K562 (cell line): ENCODE data around the gene RASSF3.

ENCODE experiments used
- CBX2 ChIP-seq: fragments of 200-600 bp; sonication (generic); IDR thresholded peaks from one replicate; pipeline ENCODE4 v1.6.1; 2012; ENCODE audit warnings: mild to moderate bottlenecking, low read length, inconsistent platforms; ENCODE audit not compliant: insufficient read depth, poor library complexity, severe bottlenecking
- CHCHD3 ChIP-seq: fragments of 250-450 bp; sonication (Bioruptor Pico); IDR thresholded peaks from 2 replicates; pipeline ENCODE4 v2.1.2; 2022; ENCODE audit warnings: mild to moderate bottlenecking
- FOXJ3 ChIP-seq: sonication (generic); formaldehyde crosslinking; IDR thresholded peaks from 2 replicates; pipeline ENCODE4 v1.4.0; 2020; ENCODE audit warnings: mild to moderate bottlenecking, missing genetic modification reagents
- GABPA ChIP-seq: fragments of 200-800 bp; sonication (Bioruptor generic); conservative IDR thresholded peaks from 2 replicates; pipeline ENCODE4 v1.6.1; 2016; ENCODE audit warnings: low read depth, missing genetic modification characterization, missing compliant biosample characterization
- NFIC ChIP-seq: fragments of 450-650 bp; IDR thresholded peaks from 2 replicates; pipeline ENCODE4 v1.6.1; 2017; ENCODE audit warnings: mild to moderate bottlenecking, inconsistent platforms
- NONO ChIP-seq, 2 experiments: fragments of 200-400 bp in 1 of 2; fragments of 450-650 bp in 1 of 2; formaldehyde crosslinking in 1 of 2; IDR thresholded peaks; 2 replicates each; pipeline ENCODE4 v1.6.1; 2017; ENCODE audit warnings: low read depth in 2 of 2, mild to moderate bottlenecking in 2 of 2, moderate library complexity in 2 of 2, low read length in 1 of 2
- PHB2 ChIP-seq: fragments of 450-650 bp; IDR thresholded peaks from 2 replicates; pipeline ENCODE4 v1.6.1; 2017; ENCODE audit warnings: low read depth
- POLR2A ChIP-seq: fragments of 450-650 bp; conservative IDR thresholded peaks from 2 replicates; pipeline ENCODE4 v1.6.1; 2016
- POLR2AphosphoS5 ChIP-seq: IDR thresholded peaks from 2 replicates; pipeline ENCODE4 v1.6.1; 2011; ENCODE audit warnings: mild to moderate bottlenecking, low read depth, low read length, moderate library complexity; ENCODE audit not compliant: control insufficient read depth, insufficient read depth
- POLR3A ChIP-seq: IDR thresholded peaks from 2 replicates; pipeline ENCODE4 v1.6.1; 2011; ENCODE audit warnings: borderline replicate concordance, mild to moderate bottlenecking, moderate library complexity; ENCODE audit not compliant: insufficient read length, insufficient read depth; ENCODE audit errors: extremely low read depth
- PYGO2 ChIP-seq: fragments of 450-650 bp; IDR thresholded peaks from 2 replicates; pipeline ENCODE4 v1.6.1; 2016; ENCODE audit warnings: mild to moderate bottlenecking, missing genetic modification characterization, moderate library complexity, missing compliant biosample characterization
- SIX5 ChIP-seq, 2 experiments: IDR thresholded peaks; 2 replicates each; pipeline ENCODE4 v1.6.1; 2011; ENCODE audit warnings: low read length in 2 of 2, borderline replicate concordance in 1 of 2, low read depth in 1 of 2, mild to moderate bottlenecking in 1 of 2, moderate library complexity in 1 of 2; ENCODE audit not compliant: insufficient read depth in 1 of 2

DNA sequence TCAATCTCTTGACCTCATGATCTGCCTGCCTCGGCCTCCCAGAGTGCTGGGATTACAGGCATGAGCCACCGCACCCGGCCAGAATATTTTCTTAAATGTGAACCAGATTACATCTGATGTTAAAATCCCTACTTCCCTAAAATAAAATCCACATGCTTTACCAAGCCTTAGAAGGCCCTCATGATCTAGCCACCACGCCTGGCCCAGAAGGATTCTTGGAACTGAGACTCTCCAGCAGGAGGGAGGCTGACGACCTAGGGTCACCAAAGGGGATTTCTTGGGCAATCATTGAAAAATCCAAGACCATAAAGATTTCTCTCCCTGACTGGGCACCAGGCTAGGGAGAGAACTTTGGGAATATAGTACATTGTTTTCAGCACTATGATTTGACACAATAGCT, 25.2 kb upstream of the RASSF3 start:
- no peak for TF ChIP-seq POLR2AphosphoS5
- no peak for TF ChIP-seq POLR2A
- TF ChIP-seq CBX2, result no peak
- no peak for TF ChIP-seq PHB2
- no peak for TF ChIP-seq PYGO2
- TF ChIP-seq CHCHD3 (CRISPR knock-in tag), result no peak
- TF ChIP-seq SIX5 (IDR thresholded peaks at IDR 0.05; ENCODE audit: borderline replicate concordance in 1 of 2, insufficient read depth in 1 of 2, low read depth in 1 of 2, low read length in 2 of 2), result no peak
- no peak for TF ChIP-seq FOXJ3 (CRISPR knock-in tag)
- no peak for TF ChIP-seq NFIC
- no peak for TF ChIP-seq NONO (IDR thresholded peaks at IDR 0.05; ENCODE audit: low read depth in 2 of 2, low read length in 1 of 2)
- TF ChIP-seq GABPA (tag), result no peak
- no peak for TF ChIP-seq POLR3A
